Activated CD4-positive, CD25-positive, alpha-beta regulatory T cell (primary cell): ENCODE results near the gene AEBP1.

Experiments used
- DNase-seq, 4 experiments: peaks; one replicate each; lab custom pipeline; 2025; lab: John Stamatoyannopoulos, UW

The AEBP1 gene

GRCh38 chr7:44084701-44085100 is 19.4 kb upstream of the AEBP1 start:
- DNase-seq = no peak

GRCh38 chr7:44085546-44085945 is 18.6 kb upstream of the AEBP1 start:
- DNase-seq = no peak

- no peak for DNase-seq
Measured at GRCh38 chr7:44086627-44087026, 17.5 kb upstream of the AEBP1 start.

GRCh38 chr7:44087911-44088838 is 16.0 kb upstream of the AEBP1 start:
- no peak for DNase-seq

- no peak for DNase-seq
Measured at GRCh38 chr7:44093102-44093641, 11.0 kb upstream of the AEBP1 start.

GRCh38 chr7:44094365-44094764 is 9.8 kb upstream of the AEBP1 start:
- no peak for DNase-seq

- DNase-seq = no peak
Measured at GRCh38 chr7:44094883-44095592, 9.1 kb upstream of the AEBP1 start.

GRCh38 chr7:44095781-44096180 is 8.4 kb upstream of the AEBP1 start:
- no peak for DNase-seq

GRCh38 chr7:44096326-44096881 is 7.7 kb upstream of the AEBP1 start:
- DNase-seq = no peak

GRCh38 chr7:44097064-44097932 is 6.8 kb upstream of the AEBP1 start:
- DNase-seq = no peak

- DNase-seq = no peak
Measured at GRCh38 chr7:44098092-44099068, 5.8 kb upstream of the AEBP1 start.

- DNase-seq = no peak
Measured at GRCh38 chr7:44099669-44100068, 4.5 kb upstream of the AEBP1 start.

GRCh38 chr7:44100458-44101302 is 3.5 kb upstream of the AEBP1 start:
- no peak for DNase-seq

GRCh38 chr7:44101303-44101965 is 2.7 kb upstream of the AEBP1 start:
- DNase-seq = no peak

- no peak for DNase-seq
Measured at GRCh38 chr7:44101966-44102845, 1.9 kb upstream of the AEBP1 start.

GRCh38 chr7:44102846-44103565 is 1.1 kb upstream of the AEBP1 start:
- no peak for DNase-seq

GRCh38 chr7:44103566-44103922 is 601 bp upstream of the AEBP1 start:
- no peak for DNase-seq
